Kidney (tissue), 14 donors: ENCODE measurements around the gene SCAANT1. TPM values are rescaled to one million over a fixed set of nuclear protein-coding genes. Genes with fewer than 3 reads are reported as not detected.

Source experiments
- DNase-seq, 5 donors: peaks; one replicate each; pipeline ENCODE4 v3.0.0-alpha.2; 2013 to 2020
- FAIRE-seq: peaks from 2 replicates; lab custom pipeline; 2012; peaks lifted over from hg19 to GRCh38; lab: Jason Lieb, UNC
- H3K27ac ChIP-seq, 2 donors: one replicate each; pipeline ENCODE4 v1.7.0; 2013; ENCODE audit warnings: low read depth in 2 of 2, low read length in 2 of 2, inconsistent platforms in 1 of 2
- H3K27me3 ChIP-seq: one replicate; pipeline ENCODE4 v1.7.1; 2013; ENCODE audit warnings: low read length, inconsistent platforms; ENCODE audit not compliant: control insufficient read depth, insufficient read depth
- H3K36me3 ChIP-seq, 3 donors: one replicate each; pipeline versions ENCODE4 v1.7.0 to v1.7.1; 2013; ENCODE audit warnings: low read length in 3 of 3, control low read depth in 1 of 3, inconsistent platforms in 1 of 3; ENCODE audit not compliant: insufficient read depth in 3 of 3, control insufficient read depth in 2 of 3
- H3K4me1 ChIP-seq, 3 donors: one replicate each; pipeline versions ENCODE4 v1.7.0 to v1.7.1; 2013; ENCODE audit warnings: low read length in 3 of 3, inconsistent platforms in 1 of 3, low read depth in 1 of 3; ENCODE audit not compliant: control insufficient read depth in 2 of 3, insufficient read depth in 2 of 3
- H3K4me3 ChIP-seq, 3 donors: one replicate each; pipeline versions ENCODE4 v1.7.0 to v1.8.1; 2013; ENCODE audit warnings: low read length in 3 of 3, control low read depth in 1 of 3, inconsistent platforms in 1 of 3
- H3K9ac ChIP-seq, 3 donors: one replicate each; pipeline versions ENCODE4 v1.7.0 to v1.7.1; 2013; ENCODE audit warnings: low read length in 3 of 3, control low read depth in 1 of 3, inconsistent platforms in 1 of 3
- H3K9me3 ChIP-seq, 3 donors: one replicate each; pipeline versions ENCODE4 v1.7.0 to v1.7.1; 2013; ENCODE audit warnings: low read length in 3 of 3, control low read depth in 1 of 3, inconsistent platforms in 1 of 3; ENCODE audit not compliant: control insufficient read depth in 2 of 3, insufficient read depth in 1 of 3
- CTCF ChIP-seq: IDR thresholded peaks from 3 replicates; pipeline ENCODE4 v1.5.1; 2012; ENCODE audit warnings: mild to moderate bottlenecking, moderate library complexity, borderline replicate concordance; ENCODE audit not compliant: insufficient read depth; ENCODE audit errors: extremely low read depth
- intact Hi-C: fragments of 100-400 bp; cut with DNase I; formaldehyde crosslinking; loops from one replicate; pipeline ENCODE4 v1.11.1; 2022
- polyA plus RNA-seq: library from polyadenylated mRNA; stranded (reverse); fragments of 350-450 nt; fragmentation: Illumina TruSeq; extraction: RNeasy Lipid Tissue Mini Kit (QIAGEN cat#74804); gene quantifications from one replicate; pipeline ENCODE4 v1.2.3, GENCODE V29; 2014; ENCODE audit warnings: low read depth, low replicate concordance; ENCODE audit not compliant: insufficient read depth
- total RNA-seq: library from RNA; stranded (reverse); fragmentation: NEBNext Ultra II Directional; extraction: Animal tissue kit (Norgen Biotek cat#: 25700); gene quantifications from one replicate; pipeline ENCODE4 v1.2.1, GENCODE V29; 2021
- donor health status: control.
- donor health status: control.
- donor health status: control.
- donor health status: control.
- donor health status: control.
- donor health status: DM: yes; HTN: yes; CAD: no.
- donor health status: Normal renal cell carcinoma (clear cell type).

The SCAANT1 gene
- total and polyA plus RNA-seq, 2 donors from 2014 or later = not detected

DNA sequence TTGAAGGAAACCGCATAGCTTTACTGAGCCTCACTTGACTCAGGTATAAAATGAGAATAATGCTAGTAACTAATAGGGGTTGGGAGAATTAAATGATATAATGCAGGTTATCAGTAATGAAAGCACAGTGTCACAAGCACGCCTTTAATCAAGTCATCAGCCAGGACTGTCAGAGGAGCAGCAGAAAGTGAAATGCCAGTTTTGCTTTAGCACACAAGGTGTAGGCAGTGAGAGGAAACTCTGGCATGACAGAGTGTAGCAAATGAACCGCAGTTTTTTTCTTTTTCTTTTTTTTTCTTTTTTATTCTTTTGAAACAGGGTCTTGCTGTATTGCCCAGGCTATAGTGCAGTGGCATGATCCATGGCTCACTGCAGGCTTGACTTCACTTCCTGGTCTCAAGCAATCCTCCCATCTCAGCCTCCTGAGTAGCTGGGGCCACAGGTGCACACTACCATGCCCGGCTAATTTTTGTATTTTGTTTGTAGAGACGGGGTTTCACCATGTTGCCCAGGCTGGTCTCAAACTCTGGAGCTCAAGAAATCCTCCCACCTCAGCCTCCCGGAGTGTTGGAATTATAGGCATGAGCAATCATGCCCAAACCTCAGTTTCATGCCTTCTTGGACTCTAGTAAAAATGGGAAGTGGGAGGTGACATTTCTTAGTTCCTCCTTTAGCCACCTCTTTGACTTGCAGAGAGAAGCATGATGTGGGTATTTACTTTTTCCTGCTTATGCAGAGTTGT lies 9.7 kb upstream of the SCAANT1 start:
- H3K9ac ChIP-seq = no peak overlapping the region
- H3K4me3 ChIP-seq = no peak overlapping the region
- H3K27ac ChIP-seq = no peak overlapping the region
- intact Hi-C loops = no loop called here
- H3K9me3 ChIP-seq = no peaks in the 10 kb centered on the region
- FAIRE-seq = no peak
- H3K36me3 ChIP-seq = peaks cover 9 to 33% (median 10%) of the 10 kb centered on the region in 3 donors
- H3K4me1 ChIP-seq = no peaks in the 10 kb centered on the region
- no peak for TF ChIP-seq CTCF
- H3K27me3 ChIP-seq = no peaks in the 10 kb centered on the region
- DNase-seq = no peak

GRCh38 chr3:63920001-63920400 lies 7.8 kb upstream of the SCAANT1 start:
- peaks cover 10 to 25% (median 10%) of the 10 kb centered on the region in 3 donors for H3K36me3 ChIP-seq
- no peak for TF ChIP-seq CTCF
- no peak overlapping the region for H3K27ac ChIP-seq
- FAIRE-seq (no peak), DNase-seq (no peak)
- no peaks in the 10 kb centered on the region for H3K9me3 ChIP-seq
- no peaks in the 10 kb centered on the region for H3K27me3 ChIP-seq
- H3K9ac ChIP-seq = no peak overlapping the region
- intact Hi-C loops = no loop called here
- no peak overlapping the region for H3K4me3 ChIP-seq
- no peaks in the 10 kb centered on the region for H3K4me1 ChIP-seq

DNA sequence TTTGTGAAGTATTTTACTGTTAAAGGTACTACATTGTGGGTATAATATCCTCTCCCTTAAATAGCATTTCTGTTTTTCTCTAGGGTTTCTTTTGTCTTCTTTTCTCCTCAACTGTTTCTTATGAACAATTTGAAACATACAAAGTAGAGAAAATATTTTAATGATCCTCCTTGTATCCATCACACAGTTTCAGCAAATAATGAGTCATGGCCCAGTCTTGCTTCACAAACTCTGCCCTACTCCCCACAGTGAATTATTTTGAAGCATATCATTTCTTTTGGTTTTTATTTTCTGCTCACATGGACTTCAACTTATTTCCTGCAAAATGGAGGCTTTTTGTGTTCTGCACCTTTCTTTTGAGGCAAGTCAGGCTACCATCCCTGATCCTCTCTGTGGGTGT lies 6.1 kb upstream of the SCAANT1 start:
- Histone ChIP-seq H3K27ac (no peak overlapping the region), H3K27me3 (no peaks in the 10 kb centered on the region), H3K36me3 (peaks cover 7 to 23% (median 10%) of the 10 kb centered on the region in 3 donors), H3K4me3 (no peak overlapping the region), H3K4me1 (peaks cover 0 to under 1% (median 0%) of the 10 kb centered on the region in 3 donors), H3K9me3 (no peaks in the 10 kb centered on the region), H3K9ac (no peak overlapping the region)
- intact Hi-C loops = no loop called here
- FAIRE-seq (no peak), DNase-seq (no peak)
- no peak for TF ChIP-seq CTCF
